ENCODE measurements around the gene SLC6A1. TPM values are rescaled to one million over a fixed set of nuclear protein-coding genes. Genes with fewer than 3 reads are reported as not detected.

The SLC6A1 gene
- polyA plus RNA-seq, 4 donors, result 0.76 to 1.3 (median 0.90) TPM

- no peak for DNase-seq (ENCODE audit: low read depth in 4 of 4, low spot score in 3 of 4)
Observed at GRCh38 chr3:10968401-10968800, 24.1 kb upstream of the SLC6A1 start.

- no peak for DNase-seq (ENCODE audit: low read depth in 4 of 4, low spot score in 3 of 4)
Observed at GRCh38 chr3:10970306-10970960, 22.1 kb upstream of the SLC6A1 start.

- no peak for DNase-seq (ENCODE audit: low read depth in 4 of 4, low spot score in 3 of 4)
Observed at GRCh38 chr3:10972072-10972782, 20.3 kb upstream of the SLC6A1 start.

GRCh38 chr3:10973046-10973595 lies 19.4 kb upstream of the SLC6A1 start:
- DNase-seq (ENCODE audit: low read depth in 4 of 4, low spot score in 3 of 4), result no peak

GRCh38 chr3:10974131-10974530 lies 18.4 kb upstream of the SLC6A1 start:
- no peak for DNase-seq (ENCODE audit: low read depth in 4 of 4, low spot score in 3 of 4)

- no peak for DNase-seq (ENCODE audit: low read depth in 4 of 4, low spot score in 3 of 4)
Observed at GRCh38 chr3:10974746-10975375, 17.7 kb upstream of the SLC6A1 start.

- DNase-seq (ENCODE audit: low read depth in 4 of 4, low spot score in 3 of 4), result no peak
Observed at GRCh38 chr3:10975695-10976234, 16.8 kb upstream of the SLC6A1 start.

- no peak for DNase-seq (ENCODE audit: low read depth in 4 of 4, low spot score in 3 of 4)
Observed at GRCh38 chr3:10976770-10977169, 15.8 kb upstream of the SLC6A1 start.

GRCh38 chr3:10977892-10978510 lies 14.5 kb upstream of the SLC6A1 start:
- DNase-seq (ENCODE audit: low read depth in 4 of 4, low spot score in 3 of 4), result no peak

- no peak for DNase-seq (ENCODE audit: low read depth in 4 of 4, low spot score in 3 of 4)
Observed at GRCh38 chr3:10978956-10979355, 13.6 kb upstream of the SLC6A1 start.

- DNase-seq (ENCODE audit: low read depth in 4 of 4, low spot score in 3 of 4), result no peak
Observed at GRCh38 chr3:10980312-10980711, 12.2 kb upstream of the SLC6A1 start.

- DNase-seq (ENCODE audit: low read depth in 4 of 4, low spot score in 3 of 4), result no peak
Observed at GRCh38 chr3:10981031-10981430, 11.5 kb upstream of the SLC6A1 start.

- no peak for DNase-seq (ENCODE audit: low read depth in 4 of 4, low spot score in 3 of 4)
Observed at GRCh38 chr3:10981961-10982360, 10.6 kb upstream of the SLC6A1 start.

GRCh38 chr3:10982782-10983181 lies 9.8 kb upstream of the SLC6A1 start:
- no peak for DNase-seq (ENCODE audit: low read depth in 4 of 4, low spot score in 3 of 4)

GRCh38 chr3:10983219-10983916 lies 9.2 kb upstream of the SLC6A1 start:
- no peak for DNase-seq (ENCODE audit: low read depth in 4 of 4, low spot score in 3 of 4)

- DNase-seq (ENCODE audit: low read depth in 4 of 4, low spot score in 3 of 4), result no peak
Observed at GRCh38 chr3:10984371-10984896, 8.1 kb upstream of the SLC6A1 start.

GRCh38 chr3:10985181-10985580 lies 7.4 kb upstream of the SLC6A1 start:
- DNase-seq (ENCODE audit: low read depth in 4 of 4, low spot score in 3 of 4), result no peak

- DNase-seq (ENCODE audit: low read depth in 4 of 4, low spot score in 3 of 4), result no peak
Observed at GRCh38 chr3:10986592-10986991, 6.0 kb upstream of the SLC6A1 start.

- DNase-seq (ENCODE audit: low read depth in 4 of 4, low spot score in 3 of 4), result no peak
Observed at GRCh38 chr3:10988001-10988665, 4.4 kb upstream of the SLC6A1 start.

All from left renal pelvis (tissue), 4 donors.